OCI-LY7 (cell line): ENCODE measurements around the gene DENND5B. TPM values are rescaled to one million over a fixed set of nuclear protein-coding genes. Genes with fewer than 3 reads are reported as not detected.

Experiments
- BruUV-seq: library from RNA; stranded (reverse); fragments of 400-500 nt; replicated peaks from 2 replicates; lab custom pipeline; 2021; lab: Mats Ljungman, UMichigan
- CTCF ChIA-PET: fragments of 300-600 bp; sonication (Branson Sonifier 250); formaldehyde crosslinking; loops from one replicate; lab custom pipeline; 2022; ENCODE audit warnings: antibody characterized with exemption; ENCODE audit not compliant: unreplicated experiment; lab: Charles Lee
- POLR2A ChIA-PET: fragments of 300-600 bp; sonication (Branson Sonifier 250); formaldehyde crosslinking; loops from one replicate; lab custom pipeline; 2022; ENCODE audit warnings: antibody characterized with exemption; lab: Charles Lee
- DNase-seq: peaks from one replicate; pipeline ENCODE4 v3.0.0-alpha.2; 2015; ENCODE audit warnings: low spot score
- H2AFZ ChIP-seq: fragments of 200-600 bp; sonication (generic), shearing (Covaris generic); 2 replicates; pipeline ENCODE4 v1.6.1; 2014; ENCODE audit warnings: mild to moderate bottlenecking, antibody characterized with exemption, low read length, moderate library complexity
- H3K27ac ChIP-seq: fragments of 200-600 bp; sonication (generic); 2 replicates; pipeline ENCODE4 v1.5.1; 2014; ENCODE audit warnings: mixed run types, low read depth, mild to moderate bottlenecking, moderate library complexity, low read length, inconsistent platforms; ENCODE audit not compliant: poor library complexity, severe bottlenecking
- H3K36me3 ChIP-seq: fragments of 200-600 bp; sonication (generic); 2 replicates; pipeline ENCODE4 v1.6.1; 2014; ENCODE audit warnings: mild to moderate bottlenecking, antibody characterized with exemption, low read length, moderate library complexity, mixed read lengths; ENCODE audit not compliant: insufficient read depth
- H3K4me1 ChIP-seq: fragments of 200-600 bp; sonication (generic); 2 replicates; pipeline ENCODE4 v1.5.1; 2014; ENCODE audit warnings: mild to moderate bottlenecking, low read length; ENCODE audit not compliant: insufficient read depth, poor library complexity, severe bottlenecking
- H3K4me2 ChIP-seq: fragments of 200-600 bp; sonication (generic); 2 replicates; pipeline ENCODE4 v1.6.1; 2014; ENCODE audit warnings: mild to moderate bottlenecking, low read length
- H3K4me3 ChIP-seq: fragments of 200-600 bp; sonication (generic); 2 replicates; pipeline ENCODE4 v1.5.1; 2014; ENCODE audit warnings: mild to moderate bottlenecking, low read depth, low read length; ENCODE audit not compliant: poor library complexity, severe bottlenecking
- H3K79me2 ChIP-seq: fragments of 200-600 bp; sonication (generic); 2 replicates; pipeline ENCODE4 v1.6.1; 2016; ENCODE audit warnings: low read depth, mild to moderate bottlenecking, low read length, moderate library complexity, mixed read lengths; ENCODE audit not compliant: insufficient read depth
- H3K9me2 ChIP-seq: fragments of 200-600 bp; sonication (generic); 2 replicates; pipeline ENCODE4 v1.6.1; 2016; ENCODE audit warnings: mild to moderate bottlenecking, low read length, mixed read lengths; ENCODE audit not compliant: insufficient read depth
- H3K9me3 ChIP-seq: fragments of 200-600 bp; sonication (generic); 2 replicates; pipeline ENCODE4 v1.6.1; 2014; ENCODE audit warnings: mild to moderate bottlenecking, mixed run types, low read length, mixed read lengths
- H4K20me1 ChIP-seq: fragments of 200-600 bp; sonication (generic); 2 replicates; pipeline ENCODE4 v1.6.1; 2014; ENCODE audit warnings: mild to moderate bottlenecking, antibody characterized with exemption, low read length, moderate library complexity, mixed read lengths; ENCODE audit not compliant: insufficient read depth
- EZH2phosphoT487 ChIP-seq: fragments of 200-600 bp; sonication (generic); IDR thresholded peaks from 2 replicates; pipeline ENCODE4 v1.6.1; 2018; ENCODE audit warnings: low read depth, borderline replicate concordance, mild to moderate bottlenecking, mixed run types, antibody characterized with exemption, low read length, moderate library complexity, mixed read lengths
- intact Hi-C: fragments of 100-400 bp; cut with micrococcal nuclease; formaldehyde crosslinking; loops from one replicate; pipeline ENCODE4 v1.10.0; 2022; ENCODE audit not compliant: unreplicated experiment
- small RNA-seq: library from RNA; depleted of rRNA; stranded (forward); fragments of <200 nt; gene quantifications from one replicate; pipeline ENCODE3, GENCODE V24; 2014
- total RNA-seq, 2 experiments: library from RNA; depleted of rRNA in 1 of 2; stranded (reverse); fragments of >200 nt in 1 of 2; shearing (Covaris generic) in 1 of 2; gene quantifications; 2 replicates each; pipeline ENCODE4 v1.2.3, GENCODE V29; 2014 to 2022
- TF ChIP-seq, protein P1 (sequence below): fragments of 200-600 bp; sonication (generic); conservative IDR thresholded peaks from 2 replicates; pipeline ENCODE4 v1.5.1; 2014; ENCODE audit warnings: mild to moderate bottlenecking, antibody characterized with exemption, low read length, moderate library complexity, mixed read lengths

The DENND5B gene
- total RNA-seq, 2 experiments from 2014 or later = 23.1 to 38.9 TPM

DNA sequence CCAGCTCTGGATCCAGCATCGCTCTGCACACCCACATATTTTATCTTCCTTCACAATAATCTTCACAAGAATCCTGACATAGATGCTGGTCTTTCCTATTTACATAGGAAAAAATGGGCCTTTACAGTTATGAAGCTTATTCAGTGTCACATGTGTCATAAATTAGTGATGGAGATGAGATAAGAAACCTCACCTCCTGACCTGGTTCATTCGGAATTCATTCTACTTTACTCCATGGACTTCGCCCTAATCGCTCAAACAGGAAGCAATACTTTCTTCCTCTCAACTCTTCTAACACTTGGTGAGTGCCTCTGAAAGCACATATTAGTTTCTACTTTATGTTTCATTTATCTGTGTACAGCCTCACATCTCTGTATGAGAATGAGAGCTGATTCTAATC is 253.0 kb downstream of the DENND5B start:
- H3K79me2 ChIP-seq = no peaks in the 10 kb centered on the region
- TF ChIP-seq, protein P1, sequence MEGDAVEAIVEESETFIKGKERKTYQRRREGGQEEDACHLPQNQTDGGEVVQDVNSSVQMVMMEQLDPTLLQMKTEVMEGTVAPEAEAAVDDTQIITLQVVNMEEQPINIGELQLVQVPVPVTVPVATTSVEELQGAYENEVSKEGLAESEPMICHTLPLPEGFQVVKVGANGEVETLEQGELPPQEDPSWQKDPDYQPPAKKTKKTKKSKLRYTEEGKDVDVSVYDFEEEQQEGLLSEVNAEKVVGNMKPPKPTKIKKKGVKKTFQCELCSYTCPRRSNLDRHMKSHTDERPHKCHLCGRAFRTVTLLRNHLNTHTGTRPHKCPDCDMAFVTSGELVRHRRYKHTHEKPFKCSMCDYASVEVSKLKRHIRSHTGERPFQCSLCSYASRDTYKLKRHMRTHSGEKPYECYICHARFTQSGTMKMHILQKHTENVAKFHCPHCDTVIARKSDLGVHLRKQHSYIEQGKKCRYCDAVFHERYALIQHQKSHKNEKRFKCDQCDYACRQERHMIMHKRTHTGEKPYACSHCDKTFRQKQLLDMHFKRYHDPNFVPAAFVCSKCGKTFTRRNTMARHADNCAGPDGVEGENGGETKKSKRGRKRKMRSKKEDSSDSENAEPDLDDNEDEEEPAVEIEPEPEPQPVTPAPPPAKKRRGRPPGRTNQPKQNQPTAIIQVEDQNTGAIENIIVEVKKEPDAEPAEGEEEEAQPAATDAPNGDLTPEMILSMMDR = no peak
- no peak for TF ChIP-seq EZH2phosphoT487
- CTCF ChIA-PET = no interaction called here
- no peaks in the 10 kb centered on the region for H3K36me3 ChIP-seq
- no peaks in the 10 kb centered on the region for H3K4me1 ChIP-seq
- no peaks in the 10 kb centered on the region for H3K9me2 ChIP-seq
- intact Hi-C loops = no loop called here
- DNase-seq = no peak
- H4K20me1 ChIP-seq = no peaks in the 10 kb centered on the region
- H3K4me2 ChIP-seq = no peak overlapping the region
- H3K9me3 ChIP-seq = no peaks in the 10 kb centered on the region
- POLR2A ChIA-PET = interaction anchor here (0.7 to 2.0 kb wide), 6 partner anchors 10 to 222 kb away, joined by 4 to 10 read pairs (median 6); no protein-coding TSS in a partner anchor
- no peak overlapping the region for H2AFZ ChIP-seq
- no TSS peak for BruUV-seq
- H3K27ac ChIP-seq = no peak overlapping the region
- H3K4me3 ChIP-seq = no peak overlapping the region

Small RNA genes within 50 kb of the gene (small RNA-seq; reads per million reads assigned to genes)
- gene RF00019 (not detected), gene RF00026 (not detected), gene RNU5F-4P (6.8 reads per million, percentile 93 among the genes with 10 or more reads in this experiment), gene RNU6-618P (not detected), gene RPL31P50 (not detected)

Other genes starting within 250 kb of the DENND5B start
- gene ETFBKMT, start 68.6 kb upstream of the DENND5B start, total RNA-seq (2014; rRNA removed; shearing (Covaris generic)) = 0.54 and 0.92 TPM in 2 replicates
- 2.8 and 3.0 TPM in 2 replicates for gene ETFBKMT, start 68.6 kb upstream of the DENND5B start, total RNA-seq (2022)
- 14.1 and 20.1 TPM in 2 replicates for gene AMN1, start 137.9 kb upstream of the DENND5B start, total RNA-seq (2014; rRNA removed; shearing (Covaris generic))
- gene AMN1, start 137.9 kb upstream of the DENND5B start, total RNA-seq (2022) = 12.6 and 15.2 TPM in 2 replicates